ENCODE data around the gene SMAD6. TPM values are rescaled to one million over a fixed set of nuclear protein-coding genes. Genes with fewer than 3 reads are reported as not detected.

The SMAD6 gene
- total and polyA plus RNA-seq, 9 of the 15 experiments (the other 6 are each of a cell fraction or from before 2014, with no cell fraction given), result 0.10 to 15.5 (median 3.7) TPM

DNA sequence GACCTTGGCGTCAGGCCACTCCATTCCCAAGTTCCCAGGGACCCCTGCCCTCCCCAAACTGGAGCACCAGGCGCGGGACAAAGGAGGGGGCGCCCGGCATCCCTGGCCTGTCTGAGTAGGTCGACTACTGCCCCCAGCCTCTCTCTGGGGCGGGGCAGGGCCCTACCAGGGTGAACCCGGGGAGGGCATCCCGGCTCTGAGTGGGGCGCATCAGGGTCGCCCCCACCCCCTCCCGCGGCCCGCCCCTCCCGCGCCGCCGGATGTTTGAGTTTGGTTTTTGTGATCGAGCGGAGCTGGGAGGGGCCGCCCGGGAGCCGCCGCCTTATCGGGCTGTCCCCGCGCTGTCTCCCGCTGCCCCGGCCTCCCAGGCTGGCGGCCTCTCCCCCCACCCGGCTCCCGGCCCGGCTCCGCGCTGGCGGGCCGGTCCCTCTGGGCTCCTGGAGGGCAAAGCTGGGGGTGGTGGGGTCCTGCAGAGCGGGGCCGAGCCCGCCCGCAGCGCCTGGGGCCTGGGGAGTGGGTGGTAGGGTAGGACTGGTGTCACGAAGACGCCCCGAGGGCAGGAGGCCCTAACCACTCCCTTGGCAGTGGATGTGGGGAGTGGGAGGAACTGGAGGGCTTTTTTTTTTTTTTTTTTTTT is 47.2 kb upstream of the SMAD6 start:
- Histone ChIP-seq H3K9ac (ENCODE audit: insufficient read depth in 1 of 2, low read depth in 2 of 2, low read length in 2 of 2) (peak overlapping the region; percentile 66 to 90), H3K9me3 (replicated peaks; ENCODE audit: control insufficient read depth, insufficient read depth, low read depth, low read length) (no peaks in the 10 kb centered on the region), H3K9me1 (ENCODE audit: control insufficient read depth, insufficient read depth, low read length) (no peaks in the 10 kb centered on the region), H2AFZ (ENCODE audit: low read depth, low read length) (0 out of 2 replicates have a peak overlapping the region, but pooled peaks have one; percentile 21), H3K79me2 (ENCODE audit: control insufficient read depth, insufficient read depth, low read length) (peaks cover 90% of the 10 kb centered on the region), H3K27ac (ENCODE audit: extremely low read depth, low read depth, low read length) (peak overlapping the region; percentile 80), H3K27me3 (ENCODE audit: control insufficient read depth in 2 of 2, insufficient read depth in 2 of 2, low read length in 2 of 2) (no peaks in the 10 kb centered on the region), H3K4me1 (replicated peaks in 1 of 2; ENCODE audit: control insufficient read depth in 2 of 2, insufficient read depth in 2 of 2, low read length in 2 of 2) (peaks cover 58 to 77% of the 10 kb centered on the region in 2 experiments), H3K4me2 (ENCODE audit: insufficient read depth, low read length) (peak overlapping the region; percentile 51), H3K4me3 (peak overlapping the region; percentile 33; the same call in 1 of the 2 replicates), H4K20me1 (replicated peaks; ENCODE audit: control insufficient read depth, insufficient read depth, low read length) (no peaks in the 10 kb centered on the region), H3K36me3 (ENCODE audit: control insufficient read depth, insufficient read depth, low read length) (peaks cover 53% of the 10 kb centered on the region)
- DNase-seq (ENCODE audit: extremely low read depth in 1 of 4, low spot score in 3 of 4) (peak; percentile 80 to 89 (median 84)), FAIRE-seq (no peak), ATAC-seq (peak; percentile 91)
- in situ Hi-C loops (cut with MboI), result no loop called here
- intact Hi-C loops (cut with micrococcal nuclease), result loop anchor here (5.0 kb wide), 1 partner anchor 38 kb away; no protein-coding TSS in a partner anchor
- ChIA-PET POLR2A (interaction anchor here (0.6 to 1.0 kb wide), 3 partner anchors 11 to 56 kb away, joined by 3 to 7 read pairs (median 3); no protein-coding TSS in a partner anchor), CTCF (ENCODE audit: low intra/inter-chr PET ratio) (no interaction called here)
- BruUV-seq (replicated peaks), result no TSS peak
- WGBS (ENCODE audit: insufficient coverage, low coverage, missing lambda C conversion rate), result 3% methylated on average over 15 of the region's 45 CpGs
- TF ChIP-seq ARID1B (IDR thresholded peaks at IDR 0.05) (peak; percentile 58), MAZ (CRISPR knock-in tag; conservative IDR thresholded peaks at IDR 0.05 in 1 of 2, IDR thresholded peaks at IDR 0.05 in 1 of 2) (peak; percentile 54 to 73; a peak in 3 of 4 replicates), GATAD2A (IDR thresholded peaks at IDR 0.05) (0 out of 2 replicates have a peak, but pooled peaks have one; percentile 8), DPF2 (IDR thresholded peaks at IDR 0.05) (no peak), NFIC (IDR thresholded peaks at IDR 0.05) (0 out of 2 replicates have a peak, but pooled peaks have one; percentile 8), NRF1 (conservative IDR thresholded peaks at IDR 0.05 in 1 of 2, IDR thresholded peaks at IDR 0.05 in 1 of 2) (0 out of 4 replicates have a peak, but pooled peaks have one; percentile 6 to 14), ZNF384 (IDR thresholded peaks at IDR 0.05; ENCODE audit: low read depth, low read length) (peak; percentile 72; the same call in 1 of the 2 replicates), EP300 (IDR thresholded peaks at IDR 0.05; ENCODE audit: low read length) (peak; percentile 13; the same call in 1 of the 2 replicates), CXXC5 (CRISPR knock-in tag; IDR thresholded peaks at IDR 0.05) (peak; percentile 69), MCM7 (IDR thresholded peaks at IDR 0.05) (no peak), ZFX (CRISPR knock-in tag; IDR thresholded peaks at IDR 0.05) (peak; percentile 63), EWSR1 (IDR thresholded peaks at IDR 0.05; ENCODE audit: borderline replicate concordance, low read depth, partially characterized antibody) (no peak), GABPA (tag; conservative IDR thresholded peaks at IDR 0.05; ENCODE audit: low read depth) (peak; percentile 52; the same call in 1 of the 2 replicates)
- TF ChIP-seq, protein P1, sequence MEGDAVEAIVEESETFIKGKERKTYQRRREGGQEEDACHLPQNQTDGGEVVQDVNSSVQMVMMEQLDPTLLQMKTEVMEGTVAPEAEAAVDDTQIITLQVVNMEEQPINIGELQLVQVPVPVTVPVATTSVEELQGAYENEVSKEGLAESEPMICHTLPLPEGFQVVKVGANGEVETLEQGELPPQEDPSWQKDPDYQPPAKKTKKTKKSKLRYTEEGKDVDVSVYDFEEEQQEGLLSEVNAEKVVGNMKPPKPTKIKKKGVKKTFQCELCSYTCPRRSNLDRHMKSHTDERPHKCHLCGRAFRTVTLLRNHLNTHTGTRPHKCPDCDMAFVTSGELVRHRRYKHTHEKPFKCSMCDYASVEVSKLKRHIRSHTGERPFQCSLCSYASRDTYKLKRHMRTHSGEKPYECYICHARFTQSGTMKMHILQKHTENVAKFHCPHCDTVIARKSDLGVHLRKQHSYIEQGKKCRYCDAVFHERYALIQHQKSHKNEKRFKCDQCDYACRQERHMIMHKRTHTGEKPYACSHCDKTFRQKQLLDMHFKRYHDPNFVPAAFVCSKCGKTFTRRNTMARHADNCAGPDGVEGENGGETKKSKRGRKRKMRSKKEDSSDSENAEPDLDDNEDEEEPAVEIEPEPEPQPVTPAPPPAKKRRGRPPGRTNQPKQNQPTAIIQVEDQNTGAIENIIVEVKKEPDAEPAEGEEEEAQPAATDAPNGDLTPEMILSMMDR (IDR thresholded peaks at IDR 0.05 in 2 of 3, conservative IDR thresholded peaks at IDR 0.05 in 1 of 3; ENCODE audit: insufficient read depth in 2 of 3, low read depth in 1 of 3, low read length in 3 of 3), result 0 out of 6 replicates have a peak, but pooled peaks of 1 of the 3 experiments have one; percentile 3
- TF ChIP-seq, protein P2, sequence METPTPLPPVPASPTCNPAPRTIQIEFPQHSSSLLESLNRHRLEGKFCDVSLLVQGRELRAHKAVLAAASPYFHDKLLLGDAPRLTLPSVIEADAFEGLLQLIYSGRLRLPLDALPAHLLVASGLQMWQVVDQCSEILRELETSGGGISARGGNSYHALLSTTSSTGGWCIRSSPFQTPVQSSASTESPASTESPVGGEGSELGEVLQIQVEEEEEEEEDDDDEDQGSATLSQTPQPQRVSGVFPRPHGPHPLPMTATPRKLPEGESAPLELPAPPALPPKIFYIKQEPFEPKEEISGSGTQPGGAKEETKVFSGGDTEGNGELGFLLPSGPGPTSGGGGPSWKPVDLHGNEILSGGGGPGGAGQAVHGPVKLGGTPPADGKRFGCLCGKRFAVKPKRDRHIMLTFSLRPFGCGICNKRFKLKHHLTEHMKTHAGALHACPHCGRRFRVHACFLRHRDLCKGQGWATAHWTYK (CRISPR knock-in tag; IDR thresholded peaks at IDR 0.05), result no peak

Data from K562 (cell line).